NCI-H1436 treated with DMSO at 0.1 percent for 48 hours (cell line): ENCODE measurements around the gene NMT1.
"Not testable (repeated sequence)": the region's sequence is repeated elsewhere in the genome, so short reads cannot be mapped to it uniquely, and the experiment has no call there.

Source experiments
- DNase-seq: peaks from one replicate; lab custom pipeline; 2025; lab: John Stamatoyannopoulos, UW

Gene NMT1

GRCh38 chr17:45038728-45039634 is 22.1 kb upstream of the NMT1 start:
- no peak for DNase-seq

GRCh38 chr17:45040459-45040858 is 20.7 kb upstream of the NMT1 start:
- no peak for DNase-seq

GRCh38 chr17:45042346-45043120 is 18.6 kb upstream of the NMT1 start:
- no peak for DNase-seq

- DNase-seq: no peak
Observed at GRCh38 chr17:45043813-45044540, 17.1 kb upstream of the NMT1 start.

- DNase-seq: no peak
Observed at GRCh38 chr17:45046537-45047125, 14.5 kb upstream of the NMT1 start.

- no peak for DNase-seq
Observed at GRCh38 chr17:45048795-45049563, 12.1 kb upstream of the NMT1 start.

- DNase-seq: no peak
Observed at GRCh38 chr17:45050481-45051059, 10.5 kb upstream of the NMT1 start.

GRCh38 chr17:45051060-45051719 is 9.9 kb upstream of the NMT1 start, which contains the start of gene DCAKD:
Gene DCAKD, minus strand, starts transcription at chr17:45051632. Its CDS starts 16,747 bp downstream, at chr17:45034885.
- peak; percentile 76 for DNase-seq

- DNase-seq: not testable (repeated sequence)
Observed at GRCh38 chr17:45051720-45052051, 9.4 kb upstream of the NMT1 start.

GRCh38 chr17:45052052-45052772 is 8.9 kb upstream of the NMT1 start:
- peak; percentile 87 for DNase-seq

GRCh38 chr17:45060382-45060796 is 728 bp upstream of the NMT1 start:
- no peak for DNase-seq

- no peak for DNase-seq
Observed at GRCh38 chr17:45061606-45062205, 589 bp downstream of the NMT1 start.

- no peak for DNase-seq
Observed at GRCh38 chr17:45063198-45063597, 2.1 kb downstream of the NMT1 start.

GRCh38 chr17:45067637-45068036 is 6.5 kb downstream of the NMT1 start:
- no peak for DNase-seq

- no peak for DNase-seq
Observed at GRCh38 chr17:45070001-45070400, 8.9 kb downstream of the NMT1 start.

- no peak for DNase-seq
Observed at GRCh38 chr17:45070809-45071208, 9.7 kb downstream of the NMT1 start.

- no peak for DNase-seq
Observed at GRCh38 chr17:45073414-45074070, 12.4 kb downstream of the NMT1 start.

- DNase-seq: no peak
Observed at GRCh38 chr17:45077643-45078042, 16.5 kb downstream of the NMT1 start.
